HEK293 (cell line): ENCODE results near the gene FAR1.

Source experiments
- CTCF ChIA-PET: fragments of 350-600 bp; formaldehyde crosslinking; extraction: SDS; loops from one replicate; lab custom pipeline; 2021; ENCODE audit warnings: antibody characterized with exemption; lab: Yijun Ruan, JAX
- POLR2A ChIA-PET: fragments of 300-600 bp; formaldehyde crosslinking; extraction: SDS; loops from one replicate; lab custom pipeline; 2020; ENCODE audit warnings: antibody characterized with exemption, inconsistent platforms; lab: Yijun Ruan, JAX
- H3K27ac ChIP-seq: fragments of 200-500 bp; sonication (Bioruptor generic); 2 replicates; pipeline ENCODE4 v1.5.1; 2014; ENCODE audit warnings: low read depth, low read length, control low read depth, inconsistent platforms; ENCODE audit errors: extremely low read depth
- H3K36me3 ChIP-seq, 2 experiments: fragments of 200-500 bp in 1 of 2; sonication (Bioruptor generic) in 1 of 2; 1 replicate in 1 of 2; 2 replicates in 1 of 2; pipeline ENCODE4 v1.5.1; 2014 to 2017; ENCODE audit warnings: inconsistent platforms in 2 of 2, low read length in 2 of 2; ENCODE audit not compliant: control insufficient read depth in 2 of 2, insufficient read depth in 1 of 2
- H3K4me1 ChIP-seq: fragments of 200-500 bp; sonication (Bioruptor generic); 2 replicates; pipeline ENCODE4 v1.5.1; 2014; ENCODE audit warnings: mild to moderate bottlenecking, low read length, inconsistent platforms; ENCODE audit not compliant: control insufficient read depth, insufficient read depth
- H3K4me3 ChIP-seq: 2 replicates; pipeline ENCODE4 v1.5.1; 2011; ENCODE audit warnings: low read depth, mild to moderate bottlenecking, control low read depth, low read length, moderate library complexity
- H3K9me3 ChIP-seq: fragments of 200-500 bp; sonication (Bioruptor generic); 2 replicates; pipeline ENCODE4 v1.5.1; 2014; ENCODE audit warnings: low read depth, low read length, inconsistent platforms; ENCODE audit not compliant: control insufficient read depth, insufficient read depth
- BCL11A ChIP-seq: fragments of 450-650 bp; formaldehyde crosslinking; IDR thresholded peaks from 2 replicates; pipeline ENCODE4 v1.5.1; 2016; ENCODE audit warnings: low read depth, missing biosample characterization, missing genetic modification characterization
- KLF7 ChIP-seq: fragments of 450-650 bp; formaldehyde crosslinking; IDR thresholded peaks from 2 replicates; pipeline ENCODE4 v1.5.1; 2016; ENCODE audit warnings: missing biosample characterization, missing genetic modification characterization, borderline replicate concordance
- PBX3 ChIP-seq: sonication (generic); formaldehyde crosslinking; IDR thresholded peaks from 2 replicates; pipeline ENCODE4 v1.8.1; 2022; ENCODE audit warnings: mild to moderate bottlenecking, moderate library complexity, missing genetic modification reagents
- PRDM4 ChIP-seq: fragments of 450-650 bp; formaldehyde crosslinking; IDR thresholded peaks from 2 replicates; pipeline ENCODE4 v1.5.1; 2017; ENCODE audit warnings: missing biosample characterization, missing genetic modification characterization
- SETDB1 ChIP-seq: IDR thresholded peaks from one replicate; pipeline ENCODE4 v1.6.1; 2017; ENCODE audit warnings: mild to moderate bottlenecking, low read length, moderate library complexity, mixed read lengths; ENCODE audit not compliant: insufficient read length
- WT1 ChIP-seq: fragments of 450-650 bp; formaldehyde crosslinking; IDR thresholded peaks from 2 replicates; pipeline ENCODE4 v1.5.1; 2016; ENCODE audit warnings: missing biosample characterization, missing genetic modification characterization
- ZBTB49 ChIP-seq: fragments of 450-650 bp; formaldehyde crosslinking; IDR thresholded peaks from 2 replicates; pipeline ENCODE4 v1.5.1; 2016; ENCODE audit warnings: missing biosample characterization, missing genetic modification characterization, low read depth
- ZFP41 ChIP-seq: fragments of 450-650 bp; formaldehyde crosslinking; IDR thresholded peaks from 2 replicates; pipeline ENCODE4 v1.5.1; 2016; ENCODE audit warnings: missing biosample characterization, missing genetic modification characterization, borderline replicate concordance
- ZNF112 ChIP-seq: fragments of 450-650 bp; formaldehyde crosslinking; IDR thresholded peaks from 2 replicates; pipeline ENCODE4 v1.5.0; 2017; ENCODE audit warnings: missing biosample characterization, missing genetic modification characterization
- ZNF138 ChIP-seq: fragments of 450-650 bp; formaldehyde crosslinking; IDR thresholded peaks from 2 replicates; pipeline ENCODE4 v1.5.1; 2016; ENCODE audit warnings: missing biosample characterization, missing genetic modification characterization, borderline replicate concordance
- ZNF16 ChIP-seq: fragments of 450-650 bp; formaldehyde crosslinking; IDR thresholded peaks from 2 replicates; pipeline ENCODE4 v1.5.1; 2016; ENCODE audit warnings: low read depth, missing biosample characterization, missing genetic modification characterization
- ZNF175 ChIP-seq: fragments of 450-650 bp; formaldehyde crosslinking; IDR thresholded peaks from 2 replicates; pipeline ENCODE4 v1.5.1; 2016; ENCODE audit warnings: missing biosample characterization, missing genetic modification characterization
- ZNF19 ChIP-seq: fragments of 450-650 bp; formaldehyde crosslinking; IDR thresholded peaks from 2 replicates; pipeline ENCODE4; 2016; ENCODE audit warnings: missing biosample characterization, missing genetic modification characterization, low read depth
- ZNF37A ChIP-seq: fragments of 450-650 bp; IDR thresholded peaks from 2 replicates; pipeline ENCODE4 v1.5.1; 2018; ENCODE audit warnings: missing biosample characterization, missing genetic modification characterization
- ZNF510 ChIP-seq: fragments of 450-650 bp; formaldehyde crosslinking; IDR thresholded peaks from 2 replicates; pipeline ENCODE4 v1.5.1; 2018; ENCODE audit warnings: mild to moderate bottlenecking, missing genetic modification characterization, missing biosample characterization; ENCODE audit not compliant: insufficient replicate concordance
- ZNF529 ChIP-seq: fragments of 450-650 bp; formaldehyde crosslinking; IDR thresholded peaks from 2 replicates; pipeline ENCODE4 v1.5.1; 2017; ENCODE audit warnings: missing genetic modification characterization, missing biosample characterization; ENCODE audit not compliant: insufficient replicate concordance
- ZNF785 ChIP-seq: fragments of 450-650 bp; formaldehyde crosslinking; IDR thresholded peaks from 2 replicates; pipeline ENCODE4 v1.5.1; 2016; ENCODE audit warnings: missing biosample characterization, missing genetic modification characterization
- ZNF791 ChIP-seq: fragments of 450-650 bp; formaldehyde crosslinking; IDR thresholded peaks from 2 replicates; pipeline ENCODE4 v1.5.1; 2016; ENCODE audit warnings: missing biosample characterization, missing genetic modification characterization

The FAR1 gene

GRCh38 chr11:13721760-13722159 lies 53.3 kb downstream of the FAR1 start:
- Histone ChIP-seq H3K9me3 (no peaks in the 10 kb centered on the region), H3K4me3 (no peak overlapping the region), H3K4me1 (no peaks in the 10 kb centered on the region), H3K36me3 (peaks cover 6 to 56% of the 10 kb centered on the region in 2 experiments), H3K27ac (no peak overlapping the region)
- TF ChIP-seq SETDB1 (no peak), ZNF138 (tag by site-specific recombination) (no peak), PRDM4 (tag by site-specific recombination) (no peak), BCL11A (tag by site-specific recombination) (no peak), ZNF785 (tag by site-specific recombination) (no peak), ZFP41 (tag by site-specific recombination) (no peak)
- POLR2A ChIA-PET: no interaction called here
- CTCF ChIA-PET: interaction anchor here (0.7 kb wide), 2 partner anchors 23 to 621 kb away, joined by 3 to 6 read pairs; no protein-coding TSS in a partner anchor

- CTCF ChIA-PET: no interaction called here
- TF ChIP-seq KLF7 (tag by site-specific recombination) (no peak), ZNF16 (tag by site-specific recombination) (no peak), PBX3 (CRISPR knock-in tag) (no peak), WT1 (tag by site-specific recombination) (no peak), ZNF112 (no peak), ZNF19 (no peak), ZNF791 (tag by site-specific recombination) (no peak), ZNF175 (tag by site-specific recombination) (no peak), ZNF529 (tag by site-specific recombination) (no peak), ZNF37A (tag by site-specific recombination) (no peak), ZNF510 (no peak), ZBTB49 (tag by site-specific recombination) (no peak)
- H3K36me3 ChIP-seq: peaks cover 6 to 63% of the 10 kb centered on the region in 2 experiments
- H3K4me3 ChIP-seq: no peak overlapping the region
- no peaks in the 10 kb centered on the region for H3K4me1 ChIP-seq
- no peaks in the 10 kb centered on the region for H3K9me3 ChIP-seq
- POLR2A ChIA-PET: no interaction called here
- no peak overlapping the region for H3K27ac ChIP-seq
These were observed 58.0 kb downstream of the FAR1 start for GRCh38 chr11:13726456-13726855.
